HFFc6 (cell line): ENCODE results near the gene CFDP1. TPM values are rescaled to one million over a fixed set of nuclear protein-coding genes. Genes with fewer than 3 reads are reported as not detected.
A peak's percentile ranks its signal among the peaks of the same experiment; 100 is the strongest.

Experiments used
- DNase-seq: peaks from one replicate; pipeline ENCODE4 v3.0.0-alpha.2; 2018
- H3K27ac Mint-ChIP-seq: 2 replicates; pipeline ENCODE4 v1.8.0; 2020; ENCODE audit warnings: mild to moderate bottlenecking, mixed read lengths
- H3K27me3 Mint-ChIP-seq: 2 replicates; pipeline ENCODE4 v1.8.0; 2021; ENCODE audit warnings: mild to moderate bottlenecking, moderate library complexity, mixed read lengths; ENCODE audit not compliant: insufficient read depth
- H3K36me3 Mint-ChIP-seq: 2 replicates; pipeline ENCODE4 v1.8.0; 2021; ENCODE audit warnings: low read depth, mixed read lengths
- H3K4me1 Mint-ChIP-seq: 2 replicates; pipeline ENCODE4 v1.8.0; 2020; ENCODE audit warnings: low read depth, mixed read lengths
- H3K4me3 Mint-ChIP-seq: 2 replicates; pipeline ENCODE4 v1.8.0; 2020; ENCODE audit warnings: mild to moderate bottlenecking, moderate library complexity, mixed read lengths
- H3K9me3 Mint-ChIP-seq: 2 replicates; pipeline ENCODE4 v1.8.0; 2020; ENCODE audit warnings: mild to moderate bottlenecking, mixed read lengths
- CTCF ChIP-seq: fragments of 200-600 bp; sonication (generic); IDR thresholded peaks from 2 replicates; pipeline ENCODE4 v1.5.0; 2021; ENCODE audit warnings: antibody characterized with exemption, mild to moderate bottlenecking
- total RNA-seq, 6 experiments: library from RNA; stranded (reverse); fragmentation: NEBNext Ultra II Directional; extraction: Animal tissue kit (Norgen Biotek cat#: 25700); gene quantifications; 2 replicates in 1 of 6; 3 replicates in 5 of 6; pipeline ENCODE4 v1.2.3, GENCODE V29; 2021

CFDP1 gene
- total RNA-seq, 6 experiments from 2014 or later: 33.0 to 43.1 (median 37.6) TPM

GRCh38 chr16:75264457-75264998 lies 168.8 kb downstream of the CFDP1 start:
- Mint-ChIP-seq H3K27ac (peak overlapping the region; percentile 80), H3K36me3 (peaks cover 15% of the 10 kb centered on the region; the same call in 1 of the 2 replicates), H3K9me3 (no peaks in the 10 kb centered on the region), H3K4me3 (peak overlapping the region; percentile 88), H3K4me1 (peaks cover 54% of the 10 kb centered on the region), H3K27me3 (no peaks in the 10 kb centered on the region; the same call in 1 of the 2 replicates)
- no peak for TF ChIP-seq CTCF
- DNase-seq: no peak

GRCh38 chr16:75263963-75264445 lies 169.3 kb downstream of the CFDP1 start:
- H3K4me3 Mint-ChIP-seq: peak overlapping the region; percentile 88
- H3K4me1 Mint-ChIP-seq: peaks cover 57% of the 10 kb centered on the region
- no peaks in the 10 kb centered on the region for H3K9me3 Mint-ChIP-seq
- H3K36me3 Mint-ChIP-seq: peaks cover 15% of the 10 kb centered on the region; the same call in 1 of the 2 replicates
- peak overlapping the region; percentile 80 for H3K27ac Mint-ChIP-seq
- DNase-seq: no peak
- H3K27me3 Mint-ChIP-seq: no peaks in the 10 kb centered on the region; the same call in 1 of the 2 replicates
- no peak for TF ChIP-seq CTCF

GRCh38 chr16:75263291-75263962 lies 169.9 kb downstream of the CFDP1 start:
- Mint-ChIP-seq H3K4me3 (peak overlapping the region; percentile 88), H3K9me3 (no peaks in the 10 kb centered on the region), H3K4me1 (peaks cover 62% of the 10 kb centered on the region), H3K36me3 (peaks cover 16% of the 10 kb centered on the region), H3K27ac (peak overlapping the region; percentile 80), H3K27me3 (no peaks in the 10 kb centered on the region; the same call in 1 of the 2 replicates)
- no peak for DNase-seq
- no peak for TF ChIP-seq CTCF

GRCh38 chr16:75262800-75263127 lies 170.5 kb downstream of the CFDP1 start:
- TF ChIP-seq CTCF: no peak
- Mint-ChIP-seq H3K4me1 (peaks cover 64% of the 10 kb centered on the region), H3K9me3 (no peaks in the 10 kb centered on the region), H3K4me3 (peak overlapping the region; percentile 88), H3K36me3 (peaks cover 22% of the 10 kb centered on the region), H3K27me3 (no peaks in the 10 kb centered on the region; the same call in 1 of the 2 replicates), H3K27ac (peak overlapping the region; percentile 80)
- no peak for DNase-seq

GRCh38 chr16:75262104-75262799 lies 171.1 kb downstream of the CFDP1 start:
- Mint-ChIP-seq H3K4me3 (peak overlapping the region; percentile 88; the same call in 1 of the 2 replicates), H3K27me3 (no peaks in the 10 kb centered on the region; the same call in 1 of the 2 replicates), H3K9me3 (no peaks in the 10 kb centered on the region), H3K27ac (peak overlapping the region; percentile 80), H3K36me3 (peaks cover 22% of the 10 kb centered on the region), H3K4me1 (peaks cover 66% of the 10 kb centered on the region)
- no peak for TF ChIP-seq CTCF
- DNase-seq: no peak
